Medulla oblongata (tissue), 1 donor: Measurements from ENCODE around the gene PLXNA1.
A peak's percentile ranks its signal among the peaks of the same experiment; 100 is the strongest.

ENCODE experiments used
- DNase-seq: peaks from one replicate; pipeline ENCODE4 v3.0.0-alpha.2; 2015; ENCODE audit errors: extremely low spot score

PLXNA1 gene

DNA sequence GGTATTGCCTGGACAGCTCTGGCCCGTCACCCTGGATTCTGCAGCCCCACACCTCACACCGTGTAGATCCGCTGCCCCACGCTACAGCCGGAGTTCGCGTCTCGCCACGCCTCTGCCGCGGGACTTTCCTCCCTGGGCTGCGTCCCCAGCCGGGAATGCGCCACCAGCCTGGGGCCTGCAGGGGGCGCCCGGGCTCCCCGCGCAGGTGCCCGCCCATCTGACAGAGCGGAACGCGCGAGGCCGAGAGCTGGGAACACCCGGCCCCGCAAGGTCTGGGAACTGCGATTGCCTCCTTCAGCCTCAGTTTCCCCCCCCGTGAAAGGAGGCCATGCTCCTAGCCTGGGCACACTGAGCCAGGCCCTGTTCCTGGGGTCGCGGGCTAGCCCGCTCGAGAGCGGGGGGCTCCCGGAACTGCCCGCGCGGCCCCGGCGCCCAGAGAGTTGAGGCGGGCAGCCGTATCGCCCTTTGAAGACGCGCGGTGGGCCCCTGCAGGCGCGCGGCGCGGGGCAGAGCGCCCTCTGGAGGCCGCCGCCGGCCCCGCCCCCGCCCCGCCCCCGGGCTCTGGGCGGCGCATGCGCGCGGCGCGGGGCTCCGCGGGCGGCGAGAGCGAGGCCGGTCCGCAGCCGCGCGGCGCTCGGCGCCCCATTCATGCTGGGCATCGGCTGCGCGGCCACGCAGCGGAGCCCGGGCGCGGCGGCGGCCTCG lies at the start of gene PLXNA1:
TSS of gene PLXNA1 (plus strand) at position 645 of the 705 bp plus-strand sequence. CDS start 5,479 bp downstream, outside the sequence.
- DNase-seq, result peak; percentile 61

- no peak for DNase-seq
Observed at GRCh38 chr3:126934031-126934531, 48.8 kb upstream of the PLXNA1 start.

DNA sequence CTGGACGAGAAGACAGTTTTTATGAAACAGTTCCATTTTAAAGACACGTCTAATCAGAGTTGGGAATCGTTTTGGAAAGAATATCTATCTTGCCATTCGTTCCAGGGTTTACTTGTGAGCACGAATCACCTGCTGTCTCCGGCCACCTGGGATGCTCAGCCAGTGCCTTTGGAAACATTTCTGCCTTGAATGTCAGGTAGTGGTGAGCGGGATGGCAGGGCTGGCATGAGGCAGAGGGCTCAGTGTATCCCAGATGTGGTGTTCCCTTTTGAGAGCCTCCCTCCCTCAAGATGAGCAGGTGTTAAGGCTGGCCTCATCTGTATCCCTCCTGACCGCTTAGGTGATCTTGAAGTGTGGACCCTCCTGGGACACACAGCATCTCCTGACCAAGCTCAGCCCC lies 47.9 kb upstream of the PLXNA1 start:
- no peak for DNase-seq

DNA sequence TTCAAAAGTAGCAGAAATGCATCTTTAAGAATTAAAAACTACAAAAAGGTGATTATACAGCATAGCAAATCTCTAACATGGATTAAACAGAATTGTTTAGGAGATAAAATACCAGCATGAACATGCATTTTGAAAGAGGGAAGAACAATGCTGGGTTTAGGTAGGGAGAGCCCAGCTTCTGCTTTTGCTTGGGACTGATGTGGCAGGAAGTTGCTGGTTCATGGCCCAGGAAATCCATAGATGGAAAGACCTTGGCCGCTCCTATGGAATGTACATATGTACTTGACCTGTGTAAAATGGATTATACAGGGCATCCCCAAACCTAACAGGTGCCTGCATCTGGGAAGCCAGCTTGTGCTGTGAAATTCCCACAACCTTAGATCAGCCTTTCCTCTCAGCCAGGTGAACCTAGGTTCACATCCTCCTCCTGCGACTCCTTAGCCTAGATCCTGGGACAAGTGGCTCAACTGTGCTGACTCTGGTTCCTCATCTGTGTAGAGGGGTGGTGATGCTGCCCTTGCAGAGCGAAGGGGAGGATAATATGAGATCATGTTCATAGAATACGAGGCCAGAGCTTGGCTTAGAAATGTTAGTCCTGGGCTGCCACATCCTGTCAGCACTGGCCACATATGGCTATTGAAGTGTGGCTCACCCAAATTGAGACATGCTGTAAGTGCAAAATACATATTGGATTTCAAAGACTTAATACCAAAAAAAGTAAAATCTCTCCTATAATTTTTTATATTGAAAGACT lies 47.0 kb upstream of the PLXNA1 start:
- DNase-seq, result no peak

DNA sequence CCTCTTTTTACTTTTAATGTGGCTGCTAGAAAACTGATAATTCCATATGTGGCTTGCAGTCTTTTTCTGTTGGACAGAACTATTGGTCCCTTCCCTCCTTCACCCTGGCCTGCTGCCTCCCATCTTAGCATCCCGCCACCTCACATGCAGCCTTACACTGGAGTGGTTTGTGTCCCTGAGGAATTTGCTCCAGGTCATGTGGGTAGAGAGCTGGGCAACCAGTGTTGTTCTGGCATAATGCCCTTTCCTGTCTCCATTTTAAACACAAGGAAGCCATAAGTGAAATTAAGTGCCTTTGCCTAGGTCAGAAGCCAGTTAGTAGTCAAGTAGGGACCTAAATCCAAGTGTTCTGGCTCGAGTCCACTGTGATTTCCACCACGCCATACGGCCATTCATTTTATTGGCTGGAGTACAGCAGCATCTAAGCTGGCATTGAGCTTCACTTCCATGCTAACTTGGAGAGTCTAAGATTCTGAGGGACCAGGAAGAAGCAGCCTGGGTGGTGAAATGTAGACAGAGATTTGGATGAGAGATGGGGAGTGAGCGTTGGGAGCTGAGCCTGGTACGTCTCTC lies 46.0 kb upstream of the PLXNA1 start:
- DNase-seq, result no peak

DNA sequence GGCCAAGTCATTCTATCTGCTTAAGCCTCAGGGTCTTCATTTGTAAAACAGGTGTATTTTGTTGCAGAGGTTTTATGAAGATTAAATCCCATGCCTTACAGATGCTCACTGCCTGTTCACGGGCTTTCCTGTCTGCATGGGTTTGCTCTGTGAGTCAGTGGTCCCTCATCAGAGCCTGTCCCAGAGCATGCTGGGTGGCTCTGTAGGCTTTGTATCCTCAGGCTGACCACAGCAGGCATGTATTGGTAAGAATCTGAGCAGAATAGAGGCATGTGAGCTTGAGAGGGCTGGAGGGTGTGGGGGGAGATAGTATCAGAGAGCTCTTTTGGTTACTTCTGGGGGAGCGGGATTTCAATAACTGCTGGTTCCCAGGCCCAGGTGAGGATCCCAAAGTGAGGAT lies 45.4 kb upstream of the PLXNA1 start:
- no peak for DNase-seq

DNA sequence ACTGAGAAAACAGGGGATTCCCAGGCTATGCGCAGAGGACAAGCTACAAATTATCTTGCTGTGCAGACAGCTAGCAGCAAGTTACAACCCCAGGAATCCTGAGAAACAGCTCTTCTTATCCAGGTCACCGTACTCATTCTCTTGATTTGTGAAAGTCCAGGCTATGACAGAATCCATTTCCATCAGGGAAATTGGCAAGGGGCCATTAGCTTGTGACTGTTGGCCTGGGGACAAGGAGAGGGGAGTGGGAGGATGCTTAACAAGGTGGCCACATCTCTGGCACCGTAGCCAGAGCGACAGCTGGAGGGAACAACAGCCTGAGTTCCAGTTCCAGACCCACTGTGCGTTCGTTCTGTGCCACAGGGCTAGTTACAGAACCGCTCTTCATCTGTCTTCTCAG lies 44.9 kb upstream of the PLXNA1 start:
- no peak for DNase-seq

DNA sequence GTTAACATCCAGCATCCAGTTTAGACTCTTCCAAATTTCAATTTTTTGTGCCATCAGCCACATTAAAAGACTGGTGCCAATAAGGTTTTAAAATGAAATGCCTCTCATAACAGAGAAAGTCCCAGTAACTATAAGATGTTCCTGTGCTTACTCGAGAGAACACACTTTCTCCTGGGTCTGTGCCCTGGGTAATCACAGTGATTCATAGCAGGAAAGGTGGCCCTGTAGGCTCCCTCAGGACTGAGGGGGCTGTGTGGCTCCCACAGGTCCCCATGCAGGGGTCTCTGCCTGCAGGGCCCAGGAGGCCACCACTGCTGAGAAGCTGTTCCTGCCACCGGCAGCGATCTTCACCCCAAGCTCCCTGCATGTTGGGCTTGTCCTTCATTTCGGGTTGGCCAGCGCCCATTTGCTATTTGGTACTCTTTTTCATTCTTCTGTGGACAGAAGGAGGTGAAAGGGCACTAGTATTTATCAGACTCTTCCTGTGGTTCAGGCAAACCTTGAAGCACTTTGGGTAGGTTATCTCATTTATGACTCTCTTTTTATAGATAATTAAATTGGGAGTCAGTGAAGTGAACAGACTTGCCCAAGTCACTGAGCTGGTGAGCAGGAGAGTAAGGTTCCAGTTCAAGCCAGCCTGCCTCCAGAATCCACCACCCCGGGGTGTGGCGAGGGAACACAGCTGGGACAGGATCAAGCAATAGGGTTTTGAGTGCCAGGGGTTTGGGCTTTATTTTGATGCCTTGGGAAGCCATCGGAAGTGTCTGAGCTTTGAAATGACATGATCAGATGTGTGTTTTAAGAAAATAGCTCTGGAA lies 44.2 kb upstream of the PLXNA1 start:
- no peak for DNase-seq

DNA sequence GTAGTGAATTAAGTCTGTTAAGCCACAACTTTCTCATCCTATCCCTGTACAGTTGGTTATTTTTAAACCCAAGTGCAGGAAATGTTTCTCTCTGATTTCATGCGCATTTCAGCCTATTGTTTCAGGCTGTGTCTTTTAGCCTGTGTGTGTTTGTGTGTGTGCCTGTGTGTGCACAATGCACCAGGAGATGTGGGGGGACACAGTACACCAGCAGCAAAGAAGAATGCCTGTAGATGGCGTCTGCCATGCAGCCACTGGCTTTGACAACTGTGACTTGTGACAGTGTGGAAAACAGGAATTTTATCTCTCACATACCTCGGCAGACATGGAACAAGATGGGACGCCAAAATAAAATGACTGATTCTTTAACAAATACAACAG lies 43.6 kb upstream of the PLXNA1 start:
- peak; percentile 42 for DNase-seq

- DNase-seq, result no peak
Observed at GRCh38 chr3:126939733-126940132, 43.2 kb upstream of the PLXNA1 start.

DNA sequence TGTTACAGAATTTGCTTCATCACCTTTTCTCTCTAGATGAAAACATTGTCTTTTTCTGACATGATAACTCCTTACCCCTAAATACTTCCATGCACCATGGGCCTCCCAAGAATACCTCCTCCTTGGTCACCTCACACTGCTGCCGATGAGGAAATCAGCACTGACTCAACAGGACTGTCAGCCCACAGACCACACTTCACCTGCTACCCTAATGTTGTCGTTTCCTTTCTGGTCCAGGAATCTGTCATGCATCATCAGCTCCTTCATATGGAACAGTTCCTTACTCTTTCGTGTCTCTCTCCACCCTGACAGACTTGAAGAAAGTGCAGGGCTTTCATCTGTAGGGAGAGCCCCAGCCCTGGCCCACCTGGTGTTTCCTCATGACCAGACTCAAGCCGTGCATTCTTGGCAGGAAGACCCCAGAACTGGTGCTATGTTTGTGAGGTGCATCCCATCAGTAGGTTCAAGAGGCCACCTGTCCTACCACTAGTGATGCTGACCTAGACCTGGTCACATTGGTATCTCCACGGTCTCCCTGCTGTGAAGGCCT lies 41.1 kb upstream of the PLXNA1 start:
- no peak for DNase-seq

- DNase-seq, result no peak
Observed at GRCh38 chr3:126944089-126944965, 38.6 kb upstream of the PLXNA1 start.

GRCh38 chr3:126945171-126945721 lies 37.7 kb upstream of the PLXNA1 start:
- DNase-seq, result no peak

- DNase-seq, result no peak
Observed at GRCh38 chr3:126945891-126946290, 37.0 kb upstream of the PLXNA1 start.

GRCh38 chr3:126946405-126946804 lies 36.5 kb upstream of the PLXNA1 start:
- no peak for DNase-seq

DNA sequence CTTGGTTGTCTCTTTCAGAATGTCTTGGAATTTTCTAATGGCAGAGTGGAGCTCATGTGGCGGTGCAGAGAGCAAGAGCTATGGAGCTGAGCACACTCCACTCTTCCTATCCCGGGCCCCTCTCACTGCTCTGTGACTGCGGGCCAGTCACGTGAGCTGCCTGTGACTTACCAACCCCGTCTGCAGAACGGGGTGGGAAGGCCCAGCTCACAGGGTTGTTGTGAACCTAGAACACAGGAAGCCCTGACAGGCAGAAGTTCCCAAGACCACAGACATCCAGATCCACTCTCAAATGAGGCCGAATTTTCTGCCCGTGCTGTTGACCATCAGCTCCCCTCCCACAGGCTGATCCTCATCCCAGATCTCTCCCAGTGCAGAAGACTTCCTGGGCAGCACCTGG lies 35.5 kb upstream of the PLXNA1 start:
- peak; percentile 66 for DNase-seq

DNA sequence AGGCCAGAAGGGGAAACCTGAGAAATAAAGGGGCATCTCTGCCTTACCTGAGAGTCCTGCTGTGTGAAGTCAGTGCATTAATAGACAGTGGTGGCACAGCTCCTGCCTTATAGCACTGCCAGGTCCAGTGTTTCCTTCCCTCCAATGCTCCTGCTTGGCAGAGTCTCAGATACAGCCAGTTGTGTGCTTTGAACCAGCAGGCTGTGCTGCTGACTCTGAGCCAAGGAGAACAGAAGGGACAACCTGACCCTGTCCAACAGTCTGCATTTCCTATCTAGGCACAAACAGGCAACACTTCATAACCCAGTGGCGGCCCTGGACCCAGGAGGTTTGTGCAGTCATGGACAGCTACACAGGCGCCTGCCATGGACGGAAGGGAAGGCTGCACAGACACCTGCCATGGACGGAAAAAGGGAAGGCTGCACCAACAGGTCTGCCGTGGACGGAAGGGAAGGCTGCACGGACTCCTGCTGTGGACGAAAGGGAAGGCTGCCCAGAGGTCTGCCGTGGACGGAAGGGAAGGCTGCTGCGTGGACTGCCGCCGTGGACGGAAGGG lies 33.9 kb upstream of the PLXNA1 start:
- no peak for DNase-seq

GRCh38 chr3:126951561-126951960 lies 31.4 kb upstream of the PLXNA1 start:
- no peak for DNase-seq

GRCh38 chr3:126952261-126952982 lies 30.5 kb upstream of the PLXNA1 start:
- no peak for DNase-seq
